DOHH2 (cell line): ENCODE measurements around the gene TRAK1.

Source experiments
- H3F3A ChIP-seq: fragments of 200-600 bp; sonication (generic), shearing (Covaris generic); 2 replicates; pipeline ENCODE4 v1.6.0; 2016; ENCODE audit warnings: antibody characterized with exemption, mild to moderate bottlenecking; ENCODE audit not compliant: control insufficient read depth, insufficient read depth
- H3K27ac ChIP-seq: fragments of 200-600 bp; sonication (generic); 2 replicates; pipeline ENCODE4 v1.5.1; 2014; ENCODE audit warnings: low read depth, mild to moderate bottlenecking, low read length, moderate library complexity
- H3K27me3 ChIP-seq: fragments of 200-600 bp; sonication (generic); 2 replicates; pipeline ENCODE4 v1.6.1; 2014; ENCODE audit warnings: mild to moderate bottlenecking, low read length, mixed read lengths; ENCODE audit not compliant: control insufficient read depth
- H3K36me3 ChIP-seq: fragments of 200-600 bp; sonication (generic); 2 replicates; pipeline ENCODE4 v1.6.1; 2014; ENCODE audit warnings: mild to moderate bottlenecking, low read length, moderate library complexity, mixed read lengths; ENCODE audit not compliant: control insufficient read depth
- H3K4me1 ChIP-seq: fragments of 200-600 bp; sonication (generic); 2 replicates; pipeline ENCODE4 v1.6.1; 2014; ENCODE audit warnings: mild to moderate bottlenecking, low read length, mixed read lengths; ENCODE audit not compliant: control insufficient read depth
- H3K4me2 ChIP-seq: fragments of 200-600 bp; sonication (generic); 2 replicates; pipeline ENCODE4 v1.6.0; 2014; ENCODE audit warnings: mild to moderate bottlenecking, low read length, moderate library complexity
- H3K4me3 ChIP-seq: fragments of 200-600 bp; sonication (generic); 2 replicates; pipeline ENCODE4 v1.5.1; 2014; ENCODE audit warnings: mild to moderate bottlenecking, low read length, mixed read lengths
- H3K79me2 ChIP-seq: fragments of 200-600 bp; sonication (generic); 2 replicates; pipeline ENCODE4 v1.6.1; 2014; ENCODE audit warnings: mild to moderate bottlenecking, low read length, mixed read lengths; ENCODE audit not compliant: control insufficient read depth
- H3K9me2 ChIP-seq: fragments of 200-600 bp; sonication (generic); replicated peaks from 2 replicates; pipeline ENCODE4 v1.6.1; 2014; ENCODE audit warnings: mild to moderate bottlenecking, low read length, mixed read lengths; ENCODE audit not compliant: control insufficient read depth
- H3K9me3 ChIP-seq: fragments of 200-600 bp; sonication (generic); 2 replicates; pipeline ENCODE4 v1.6.1; 2014; ENCODE audit warnings: antibody characterized with exemption, low read length, mixed read lengths; ENCODE audit not compliant: control insufficient read depth, insufficient read depth
- H4K20me1 ChIP-seq: fragments of 200-600 bp; sonication (generic); 2 replicates; pipeline ENCODE4 v1.6.0; 2014; ENCODE audit warnings: low read depth, mild to moderate bottlenecking, antibody characterized with exemption, low read length, moderate library complexity; ENCODE audit not compliant: control insufficient read depth, insufficient read depth
- CTCF ChIP-seq: fragments of 200-600 bp; sonication (generic); IDR thresholded peaks from one replicate; pipeline ENCODE4 v1.5.1; 2014; ENCODE audit warnings: antibody characterized with exemption, mild to moderate bottlenecking, low read depth, low read length; ENCODE audit not compliant: poor library complexity, severe bottlenecking
- EZH2phosphoT487 ChIP-seq: fragments of 200-600 bp; sonication (generic); IDR thresholded peaks from 2 replicates; pipeline ENCODE4 v1.6.1; 2017; ENCODE audit warnings: borderline replicate concordance, mild to moderate bottlenecking, antibody characterized with exemption, low read length, moderate library complexity, mixed read lengths

Gene TRAK1

GRCh38 chr3:42161050-42161935, 70.1 kb downstream of the TRAK1 start:
- Histone ChIP-seq H3K27me3 (no peaks in the 10 kb centered on the region), H3K79me2 (peaks cover 88% of the 10 kb centered on the region), H3K4me3 (peak overlapping the region; percentile 38), H3K4me1 (peaks cover 92% of the 10 kb centered on the region), H3F3A (peaks cover 14% of the 10 kb centered on the region), H3K9me3 (no peaks in the 10 kb centered on the region), H3K9me2 (no peaks in the 10 kb centered on the region), H3K36me3 (peaks cover 15% of the 10 kb centered on the region), H3K27ac (peak overlapping the region; percentile 27), H4K20me1 (no peaks in the 10 kb centered on the region), H3K4me2 (peak overlapping the region; percentile 68)
- TF ChIP-seq CTCF, result no peak
- no peak for TF ChIP-seq EZH2phosphoT487

GRCh38 chr3:42162462-42162861, 71.3 kb downstream of the TRAK1 start:
- Histone ChIP-seq H3K27ac (no peak overlapping the region), H3K9me2 (no peaks in the 10 kb centered on the region), H3K4me2 (no peak overlapping the region), H3F3A (peaks cover 13% of the 10 kb centered on the region), H3K4me3 (no peak overlapping the region), H4K20me1 (no peaks in the 10 kb centered on the region), H3K27me3 (no peaks in the 10 kb centered on the region), H3K36me3 (peaks cover 15% of the 10 kb centered on the region), H3K9me3 (no peaks in the 10 kb centered on the region), H3K4me1 (peaks cover 94% of the 10 kb centered on the region), H3K79me2 (peaks cover 90% of the 10 kb centered on the region)
- TF ChIP-seq EZH2phosphoT487 (no peak), CTCF (no peak)

- Histone ChIP-seq H3K4me2 (peak overlapping the region; percentile 9; the same call in 1 of the 2 replicates), H3K9me3 (no peaks in the 10 kb centered on the region), H3K4me3 (no peak overlapping the region), H3K27me3 (no peaks in the 10 kb centered on the region), H3K79me2 (peaks cover 95% of the 10 kb centered on the region), H3F3A (peaks cover 12% of the 10 kb centered on the region), H3K36me3 (peaks cover 15% of the 10 kb centered on the region), H3K4me1 (peaks cover 96% of the 10 kb centered on the region), H3K9me2 (no peaks in the 10 kb centered on the region), H4K20me1 (no peaks in the 10 kb centered on the region), H3K27ac (peak overlapping the region; percentile 8; the same call in 1 of the 2 replicates)
- TF ChIP-seq CTCF (no peak), EZH2phosphoT487 (no peak)
Observed at GRCh38 chr3:42163622-42164244, 72.6 kb downstream of the TRAK1 start.
